ENCODE measurements around the gene CERS6. TPM values are rescaled to one million over a fixed set of nuclear protein-coding genes. Genes with fewer than 3 reads are reported as not detected.

CERS6 gene
- total RNA-seq, 4 donors from 2014 or later: 25.9 to 57.2 (median 35.8) TPM

DNA sequence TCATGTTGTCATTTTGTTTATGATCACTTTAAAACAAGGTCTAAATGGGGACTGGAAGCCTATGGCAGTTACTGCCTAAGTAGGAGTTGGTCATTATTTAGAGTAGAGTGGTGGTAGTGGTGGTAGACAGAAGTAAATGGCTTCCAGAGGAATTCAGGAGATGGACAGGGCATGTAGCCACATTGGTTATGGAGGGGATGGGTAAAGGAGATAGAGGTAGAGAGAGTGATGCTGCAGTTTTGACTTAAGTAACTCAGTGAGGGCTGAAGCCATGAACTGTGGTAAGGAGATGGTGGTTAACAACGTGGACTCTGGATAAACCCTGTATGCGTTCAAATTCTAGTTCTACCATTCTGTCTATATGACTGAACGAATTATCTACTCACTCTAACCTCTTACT, 284.7 kb downstream of the CERS6 start:
- TF ChIP-seq, protein P1, sequence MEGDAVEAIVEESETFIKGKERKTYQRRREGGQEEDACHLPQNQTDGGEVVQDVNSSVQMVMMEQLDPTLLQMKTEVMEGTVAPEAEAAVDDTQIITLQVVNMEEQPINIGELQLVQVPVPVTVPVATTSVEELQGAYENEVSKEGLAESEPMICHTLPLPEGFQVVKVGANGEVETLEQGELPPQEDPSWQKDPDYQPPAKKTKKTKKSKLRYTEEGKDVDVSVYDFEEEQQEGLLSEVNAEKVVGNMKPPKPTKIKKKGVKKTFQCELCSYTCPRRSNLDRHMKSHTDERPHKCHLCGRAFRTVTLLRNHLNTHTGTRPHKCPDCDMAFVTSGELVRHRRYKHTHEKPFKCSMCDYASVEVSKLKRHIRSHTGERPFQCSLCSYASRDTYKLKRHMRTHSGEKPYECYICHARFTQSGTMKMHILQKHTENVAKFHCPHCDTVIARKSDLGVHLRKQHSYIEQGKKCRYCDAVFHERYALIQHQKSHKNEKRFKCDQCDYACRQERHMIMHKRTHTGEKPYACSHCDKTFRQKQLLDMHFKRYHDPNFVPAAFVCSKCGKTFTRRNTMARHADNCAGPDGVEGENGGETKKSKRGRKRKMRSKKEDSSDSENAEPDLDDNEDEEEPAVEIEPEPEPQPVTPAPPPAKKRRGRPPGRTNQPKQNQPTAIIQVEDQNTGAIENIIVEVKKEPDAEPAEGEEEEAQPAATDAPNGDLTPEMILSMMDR (IDR thresholded peaks at IDR 0.05): no peak
- DNase-seq (ENCODE audit: low spot score) (no peak), ATAC-seq (ENCODE audit: low FRiP score) (no peak)

DNA sequence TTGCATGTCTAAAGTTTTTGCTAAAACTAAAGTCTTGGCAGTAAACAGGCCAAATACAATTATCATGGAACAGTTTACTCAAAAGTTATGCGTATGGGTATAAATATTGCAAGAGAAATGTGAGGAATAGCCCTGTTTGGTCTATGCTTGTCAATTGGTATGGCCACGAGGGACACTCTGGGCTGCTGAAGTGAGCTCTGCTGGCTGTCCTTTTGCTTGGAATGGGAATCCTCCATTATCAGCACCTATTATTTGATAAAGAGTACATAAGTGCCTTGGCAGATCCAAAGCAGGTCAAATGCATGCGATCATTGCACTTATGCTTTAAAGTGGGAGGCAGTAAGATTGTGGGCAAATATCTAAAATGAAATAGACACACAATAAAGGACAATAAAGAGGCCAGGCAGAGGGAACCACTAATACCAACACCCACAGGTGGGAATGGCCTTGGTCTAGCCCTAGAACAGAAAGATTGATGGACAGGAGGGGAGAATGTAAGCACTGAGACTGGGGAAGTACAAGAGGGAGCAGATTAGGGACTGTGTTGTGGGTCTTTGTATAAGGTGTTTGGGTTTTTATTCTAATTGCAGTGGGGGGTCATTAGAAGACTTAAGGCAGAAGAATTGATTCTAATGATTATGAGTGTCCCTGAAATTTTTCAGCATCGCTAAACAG, 286.3 kb downstream of the CERS6 start:
- DNase-seq (ENCODE audit: low spot score) (no peak), ATAC-seq (ENCODE audit: low FRiP score) (no peak)
- TF ChIP-seq, protein P1 (IDR thresholded peaks at IDR 0.05): no peak

DNA sequence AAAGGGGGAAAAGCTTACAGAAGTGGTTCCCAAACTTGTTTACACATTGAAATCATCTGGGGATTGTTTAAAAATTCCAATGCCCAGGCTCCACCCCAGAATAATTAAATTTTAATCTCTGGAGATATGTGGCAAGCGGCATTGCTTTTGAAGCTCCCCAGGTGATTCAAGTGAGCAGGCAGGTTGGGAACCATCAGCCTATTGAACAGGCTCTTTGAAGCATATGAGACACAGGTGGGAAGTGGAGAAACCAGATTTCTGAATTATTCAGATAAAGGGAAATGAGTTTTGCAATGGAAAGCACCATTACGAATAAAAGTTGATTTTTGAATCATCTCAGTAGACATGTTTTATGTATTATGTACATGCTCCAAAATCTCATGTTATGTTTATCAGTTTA, 288.8 kb downstream of the CERS6 start:
- ATAC-seq (ENCODE audit: low FRiP score): no peak
- no peak for DNase-seq (ENCODE audit: low spot score)
- TF ChIP-seq, protein P1 (IDR thresholded peaks at IDR 0.05): no peak

DNA sequence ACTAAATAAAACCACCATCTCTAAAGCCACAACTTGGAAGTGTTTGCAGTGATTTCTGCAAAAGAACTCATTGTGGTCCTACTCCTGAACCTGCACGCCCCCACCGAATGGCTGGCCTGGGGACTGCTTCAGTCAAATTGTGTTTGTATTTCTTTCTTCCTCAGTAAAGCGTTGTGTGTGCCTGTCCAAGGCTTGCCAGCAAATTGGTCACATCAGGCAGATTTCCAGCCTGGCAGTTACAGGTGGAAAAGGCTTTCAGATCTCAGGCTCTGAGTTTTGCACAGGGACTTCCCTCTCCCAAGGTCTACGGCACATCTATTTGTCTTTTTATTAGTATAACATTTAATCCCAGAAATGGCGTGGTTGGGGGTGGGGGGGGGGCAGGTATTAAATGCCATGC, 292.4 kb downstream of the CERS6 start:
- DNase-seq (ENCODE audit: low spot score) (no peak), ATAC-seq (ENCODE audit: low FRiP score) (no peak)

GRCh38 chr2:168749297-168749696, 293.2 kb downstream of the CERS6 start:
- ATAC-seq (ENCODE audit: low FRiP score) (no peak), DNase-seq (ENCODE audit: low spot score) (no peak)
- TF ChIP-seq, protein P1 (IDR thresholded peaks at IDR 0.05): no peak

More for the DNA sequence above, 292.4 kb downstream of the CERS6 start:
- TF ChIP-seq, protein P1 (IDR thresholded peaks at IDR 0.05): no peak

- no peak for DNase-seq (ENCODE audit: low spot score)
- ATAC-seq (ENCODE audit: low FRiP score): no peak
- TF ChIP-seq, protein P1 (IDR thresholded peaks at IDR 0.05): no peak
Measured at GRCh38 chr2:168751104-168751740, 295.1 kb downstream of the CERS6 start.

DNA sequence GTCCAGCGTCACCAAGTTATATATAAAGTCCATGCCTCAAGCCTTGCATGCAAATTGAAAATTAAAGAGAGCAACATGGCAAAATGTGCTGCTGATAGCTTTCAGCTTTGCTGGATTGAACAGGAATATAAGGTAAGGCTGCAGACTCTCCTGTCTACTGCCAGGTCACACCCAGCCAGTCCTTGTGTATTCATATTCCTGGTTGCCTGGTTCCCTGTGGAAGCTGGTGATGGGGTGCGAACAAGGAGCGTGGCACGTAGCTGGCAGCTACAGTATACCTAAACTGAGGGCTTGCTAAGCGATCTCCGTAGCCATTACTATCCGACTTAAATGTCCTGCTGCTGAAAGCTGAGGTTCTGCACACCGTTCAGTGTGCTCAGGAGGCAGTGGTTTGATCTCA, 296.3 kb downstream of the CERS6 start:
- ATAC-seq (ENCODE audit: low FRiP score): no peak

More for the DNA sequence above, 296.3 kb downstream of the CERS6 start:
- TF ChIP-seq, protein P1 (IDR thresholded peaks at IDR 0.05): no peak
- no peak for DNase-seq (ENCODE audit: low spot score)
